HTERT RPE-1 (cell line): Measurements from ENCODE around the gene TBC1D5.

ENCODE experiments used
- in situ Hi-C: fragments of 300-500 bp; cut with MboI; formaldehyde crosslinking; loops from 4 replicates; pipeline ENCODE4 v1.14.3; 2020; ENCODE audit warnings: low sequenced_read_pairs

TBC1D5 gene

DNA sequence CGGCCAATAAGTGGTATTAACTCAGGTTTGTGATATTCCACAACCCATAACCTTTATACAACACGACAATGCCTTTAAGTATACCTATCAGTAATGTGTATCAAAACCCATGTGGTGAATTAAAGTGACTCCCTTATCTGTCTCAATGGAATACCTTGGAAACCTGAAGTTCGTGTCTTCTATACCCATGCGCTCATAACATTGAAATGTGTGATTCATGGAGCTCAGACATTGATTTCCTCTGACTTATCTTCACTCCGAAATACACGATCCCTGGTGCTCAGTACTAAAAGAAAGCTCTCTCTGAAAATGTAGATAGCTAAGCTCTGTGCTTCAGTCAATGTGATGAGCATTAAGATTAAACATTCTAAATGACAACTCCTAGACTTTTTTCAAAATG is 140.3 kb downstream of the TBC1D5 start:
- in situ Hi-C loops = no loop called here

DNA sequence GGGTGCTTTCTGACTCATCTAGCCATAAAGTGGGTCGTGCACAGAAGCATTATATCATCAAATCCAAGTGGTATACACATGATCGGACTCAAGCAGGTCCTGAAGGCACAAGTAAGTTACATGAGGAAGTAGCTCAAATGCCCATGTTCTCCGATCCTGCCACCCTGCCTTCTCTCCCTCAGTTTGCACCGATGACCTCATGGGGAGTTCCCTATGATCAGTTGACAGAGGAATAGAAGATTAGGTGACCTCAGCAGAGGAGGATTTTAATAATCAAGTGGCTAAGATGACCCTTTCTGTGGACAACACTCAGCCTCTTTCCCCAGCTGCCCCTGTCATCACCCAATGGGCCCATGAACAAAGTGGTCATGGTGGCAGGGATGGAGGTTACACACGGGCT is 149.5 kb downstream of the TBC1D5 start:
- in situ Hi-C loops = no loop called here

GRCh38 chr3:17590465-17590864 is 152.0 kb downstream of the TBC1D5 start:
- in situ Hi-C loops = no loop called here

- in situ Hi-C loops = no loop called here
These were observed 152.5 kb downstream of the TBC1D5 start for GRCh38 chr3:17589888-17590287.

- in situ Hi-C loops = no loop called here
These were observed 154.0 kb downstream of the TBC1D5 start for GRCh38 chr3:17588422-17588821.

DNA sequence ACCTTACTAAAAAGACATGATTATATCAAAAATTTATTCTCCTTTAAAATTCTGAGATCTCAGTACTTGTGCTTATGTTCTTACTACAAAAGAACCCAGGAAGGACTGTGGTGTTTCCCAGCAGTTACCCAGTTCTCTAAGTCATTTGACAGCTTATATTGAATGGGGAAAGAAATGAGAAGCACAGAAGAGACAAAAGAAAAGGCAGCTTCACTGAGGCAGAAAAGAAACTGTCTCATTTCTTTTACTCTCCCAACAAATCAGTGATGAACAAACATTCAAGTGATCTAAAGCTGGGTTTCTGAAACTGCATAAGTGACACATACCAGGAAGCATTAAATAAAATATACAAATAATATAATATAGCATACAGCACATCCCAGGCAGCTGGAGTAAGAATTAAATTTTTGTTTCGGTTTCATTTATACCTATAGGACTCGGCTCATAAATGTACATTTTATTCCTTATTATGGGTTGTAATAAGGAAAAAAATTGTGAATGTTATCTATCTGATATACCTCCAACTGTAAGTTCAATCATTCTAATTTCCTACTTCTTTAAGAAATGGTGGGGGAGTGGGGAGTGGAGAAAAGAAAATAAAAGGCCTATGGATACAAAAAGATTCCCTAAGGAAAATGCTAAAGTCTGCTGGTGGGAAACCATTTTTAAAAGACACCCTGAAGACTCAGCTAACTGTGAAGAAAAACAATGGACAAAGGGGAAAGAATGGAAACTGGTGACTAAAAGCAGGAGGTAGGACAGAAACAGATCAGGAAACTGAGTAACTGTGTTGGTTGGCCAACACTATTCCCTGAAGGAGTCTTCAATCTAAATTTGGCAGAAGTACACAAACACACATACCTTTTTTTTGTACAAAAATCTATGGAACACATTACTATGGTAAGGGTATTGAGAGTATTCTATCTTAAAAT is 156.8 kb downstream of the TBC1D5 start:
- in situ Hi-C loops = no loop called here

GRCh38 chr3:17584066-17584465 is 158.4 kb downstream of the TBC1D5 start:
- in situ Hi-C loops = no loop called here

DNA sequence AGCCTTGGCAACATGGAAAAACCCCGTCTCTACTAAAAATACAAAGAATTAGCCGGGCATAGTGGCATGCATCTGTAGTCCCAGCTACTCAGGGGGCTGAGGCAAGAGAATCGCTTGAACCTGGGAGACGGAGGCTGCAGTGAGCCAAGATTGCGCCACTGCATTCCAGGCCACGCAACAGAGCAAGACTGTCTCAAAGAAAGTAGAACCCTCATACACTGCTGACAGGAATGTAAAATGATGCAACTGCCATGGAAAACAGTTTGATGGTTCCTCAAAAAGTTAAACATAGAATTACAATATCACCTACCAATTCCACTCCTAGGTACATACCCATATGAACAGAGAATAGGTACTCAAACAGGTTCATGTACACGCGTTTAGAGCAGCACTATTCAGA is 158.9 kb downstream of the TBC1D5 start:
- in situ Hi-C loops = no loop called here

- in situ Hi-C loops = no loop called here
These were observed 160.9 kb downstream of the TBC1D5 start for GRCh38 chr3:17581421-17582080.

DNA sequence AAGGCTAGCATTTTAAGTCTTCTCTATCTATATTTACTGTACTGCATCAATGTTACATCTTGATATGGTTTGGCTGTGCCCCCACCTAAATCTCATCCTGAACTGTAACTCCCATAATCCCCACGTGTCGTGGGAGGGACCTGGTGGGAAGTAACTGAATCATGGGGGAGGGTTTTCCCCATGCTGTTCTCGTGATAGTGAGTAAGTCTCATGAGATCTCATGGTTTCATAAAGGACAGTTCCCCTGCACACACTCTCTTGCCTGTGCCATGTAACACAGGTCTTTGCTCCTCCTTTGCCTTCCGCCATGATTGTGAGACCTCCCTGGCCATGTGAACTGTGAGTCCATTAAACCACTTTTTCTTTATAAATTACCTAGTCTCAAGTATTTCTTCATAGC is 161.5 kb downstream of the TBC1D5 start:
- in situ Hi-C loops = no loop called here

- in situ Hi-C loops = no loop called here
These were observed 163.0 kb downstream of the TBC1D5 start for GRCh38 chr3:17579289-17580031.

GRCh38 chr3:17577796-17578520 is 164.5 kb downstream of the TBC1D5 start:
- in situ Hi-C loops = no loop called here

GRCh38 chr3:17573396-17573795 is 169.0 kb downstream of the TBC1D5 start:
- in situ Hi-C loops = no loop called here

- in situ Hi-C loops = no loop called here
These were observed 170.7 kb downstream of the TBC1D5 start for GRCh38 chr3:17571686-17572085.

DNA sequence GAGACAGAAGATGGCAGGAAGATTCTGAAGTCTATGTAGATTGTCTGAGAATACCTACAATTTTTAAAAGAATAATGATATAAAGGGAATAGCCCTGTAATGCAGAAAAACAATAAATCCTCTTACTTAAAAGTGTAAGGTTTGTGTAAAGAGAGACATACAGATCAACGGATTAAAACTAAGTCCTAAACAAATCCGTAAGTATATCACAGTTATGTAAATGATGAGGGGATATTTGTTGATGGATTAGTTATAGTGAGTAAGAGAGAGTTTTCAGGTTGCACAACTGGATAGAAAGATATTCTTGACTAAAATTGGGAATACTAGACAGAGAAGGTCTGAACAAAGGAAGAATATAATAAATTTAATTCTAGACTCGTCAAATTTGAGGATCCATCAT is 179.6 kb downstream of the TBC1D5 start:
- in situ Hi-C loops = no loop called here

DNA sequence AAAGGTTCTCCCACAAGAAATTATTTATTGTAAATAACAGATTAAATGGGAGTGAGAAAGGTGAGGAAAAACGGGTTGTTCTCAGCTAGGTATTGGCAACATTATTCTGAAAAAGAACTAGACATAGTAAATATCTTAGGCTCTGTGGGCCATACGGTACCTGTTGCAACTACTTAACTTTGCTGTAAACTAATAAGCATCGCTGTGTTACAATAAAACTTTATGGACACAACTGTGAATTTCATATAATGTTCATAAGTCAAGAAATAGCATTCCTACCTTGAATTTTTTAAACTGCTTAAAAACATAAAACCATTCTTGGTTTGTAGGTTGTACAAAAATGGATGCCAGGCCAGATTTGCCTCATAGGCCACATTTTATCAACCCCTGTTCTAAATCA is 183.9 kb downstream of the TBC1D5 start:
- in situ Hi-C loops = no loop called here

GRCh38 chr3:17557749-17558463 is 184.5 kb downstream of the TBC1D5 start:
- in situ Hi-C loops = no loop called here

- in situ Hi-C loops = no loop called here
These were observed 186.9 kb downstream of the TBC1D5 start for GRCh38 chr3:17555525-17555924.

DNA sequence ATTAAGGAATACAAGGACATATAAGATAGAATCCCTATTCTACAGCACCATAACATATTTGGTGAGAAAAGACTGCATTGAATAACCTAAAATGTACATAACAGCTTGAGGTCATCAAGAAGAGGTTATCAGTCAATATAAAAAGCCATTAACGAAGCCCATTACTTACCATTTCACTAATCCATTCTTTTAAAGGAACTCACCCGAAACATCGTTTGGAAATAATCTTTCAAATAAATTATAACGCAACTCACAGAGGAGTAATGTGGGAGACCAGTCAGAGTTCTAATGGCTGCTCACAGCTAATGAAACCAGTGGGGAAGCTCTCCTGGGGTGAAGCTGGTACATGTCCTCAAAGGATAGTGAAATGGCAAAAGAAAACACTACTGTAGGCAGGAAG is 188.4 kb downstream of the TBC1D5 start:
- in situ Hi-C loops = no loop called here

- in situ Hi-C loops = no loop called here
These were observed 189.4 kb downstream of the TBC1D5 start for GRCh38 chr3:17553080-17553479.
